Omental fat pad (tissue), 4 donors: ENCODE results near the gene PKP4. TPM values are rescaled to one million over a fixed set of nuclear protein-coding genes. Genes with fewer than 3 reads are reported as not detected.

Source experiments
- ATAC-seq: fragments of 150-250 bp; one replicate; pipeline ENCODE4 v1.9.1; 2016; ENCODE audit warnings: mild to moderate bottlenecking, moderate library complexity; ENCODE audit not compliant: low FRiP score
- DNase-seq: peaks from one replicate; pipeline ENCODE4 v3.0.0-alpha.2; 2019; ENCODE audit warnings: low spot score
- CTCF ChIP-seq, 3 donors: fragments of 450-650 bp; IDR thresholded peaks; one replicate each; pipeline ENCODE4 v1.5.1; 2016 to 2017; ENCODE audit warnings: antibody characterized with exemption in 3 of 3, mild to moderate bottlenecking in 3 of 3, moderate library complexity in 2 of 3
- total RNA-seq, 4 donors: library from RNA; depleted of rRNA; stranded (reverse); fragments of >200 nt; gene quantifications; one replicate each; pipeline ENCODE4 v1.1.0, GENCODE V29; 2016

PKP4 gene
- total RNA-seq, 4 donors from 2014 or later, result 25.8 to 96.9 (median 56.2) TPM

- TF ChIP-seq CTCF (IDR thresholded peaks at IDR 0.05), result no peak
- ATAC-seq (no peak), DNase-seq (no peak)
Measured at GRCh38 chr2:158655628-158656027, 198.9 kb downstream of the PKP4 start.

- DNase-seq (no peak), ATAC-seq (no peak)
- no peak for TF ChIP-seq CTCF (IDR thresholded peaks at IDR 0.05)
Measured at GRCh38 chr2:158656492-158657229, 199.9 kb downstream of the PKP4 start.

DNA sequence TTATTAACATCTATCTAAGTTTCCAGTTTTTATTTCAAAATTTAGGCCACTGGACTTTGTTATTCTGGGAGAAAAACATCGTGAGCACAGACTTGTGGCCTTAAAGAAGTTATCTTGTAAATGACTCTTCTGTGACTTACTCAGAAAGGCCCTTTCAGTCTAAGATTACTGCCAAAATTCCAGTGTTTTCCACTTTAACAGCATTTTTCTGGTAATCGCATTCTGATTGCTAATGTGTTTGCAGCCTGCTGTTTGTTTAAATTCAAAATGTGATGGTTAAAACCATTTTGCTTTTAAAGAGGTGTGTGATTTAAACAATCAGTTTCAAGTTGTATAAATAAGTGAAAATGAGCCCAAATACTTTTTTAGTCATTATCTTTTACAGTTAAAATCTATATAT lies 201.6 kb downstream of the PKP4 start:
- ATAC-seq, result no peak
- no peak for DNase-seq
- TF ChIP-seq CTCF (IDR thresholded peaks at IDR 0.05), result no peak

DNA sequence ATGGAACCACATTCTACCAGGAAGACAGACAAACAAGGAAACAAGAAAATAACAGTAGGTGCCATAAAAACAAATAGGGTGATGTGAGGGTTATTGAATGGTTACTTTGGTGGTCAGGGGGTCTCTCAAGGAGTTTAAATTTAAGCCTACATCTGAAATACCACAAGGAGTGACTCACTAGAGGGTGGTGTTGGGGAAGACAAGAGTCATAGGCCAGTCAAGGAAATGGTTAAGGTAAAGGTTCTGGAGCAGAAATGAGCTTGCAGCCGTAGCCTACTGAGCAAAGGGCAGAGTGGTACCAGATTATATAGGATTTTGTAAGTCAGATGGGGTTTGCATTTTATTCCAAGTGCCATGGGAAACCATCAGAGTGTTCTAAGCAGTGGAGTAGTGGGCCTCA lies 202.7 kb downstream of the PKP4 start:
- ATAC-seq, result no peak
- TF ChIP-seq CTCF (IDR thresholded peaks at IDR 0.05), result no peak
- DNase-seq, result no peak

GRCh38 chr2:158661231-158661630 lies 204.5 kb downstream of the PKP4 start:
- DNase-seq, result no peak
- TF ChIP-seq CTCF (IDR thresholded peaks at IDR 0.05), result no peak
- no peak for ATAC-seq

DNA sequence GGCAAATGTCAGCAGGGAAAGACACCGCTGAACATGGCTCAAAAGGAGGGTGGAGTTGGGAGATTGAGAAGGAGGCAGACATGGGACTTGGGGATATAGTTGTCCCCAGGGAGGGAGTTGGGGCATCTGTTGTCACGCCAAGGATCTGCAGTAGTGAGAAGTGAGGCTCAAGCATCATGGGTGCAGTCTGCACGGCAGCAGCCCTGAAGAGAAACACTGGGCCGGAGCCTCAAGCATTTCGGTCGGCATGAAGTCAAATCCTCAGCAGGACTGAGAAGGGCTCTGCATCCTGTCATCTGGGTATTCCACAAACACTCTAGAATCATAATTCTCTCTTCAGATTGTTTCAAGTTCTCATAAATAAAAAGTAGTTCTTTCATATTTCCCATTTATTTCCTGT lies 205.7 kb downstream of the PKP4 start:
- DNase-seq (no peak), ATAC-seq (no peak)
- no peak for TF ChIP-seq CTCF (IDR thresholded peaks at IDR 0.05)

GRCh38 chr2:158663796-158664195 lies 207.0 kb downstream of the PKP4 start:
- ATAC-seq, result no peak
- no peak for TF ChIP-seq CTCF (IDR thresholded peaks at IDR 0.05)

More at GRCh38 chr2:158663796-158664195, 207.0 kb downstream of the PKP4 start:
- no peak for DNase-seq
